Stimulated activated CD4-positive, alpha-beta T cell treated with anti-CD3 and anti-CD28 coated beads, Interleukin-12 subunit alpha, Interleukin-12 subunit beta, amount 100 ng/mL, for 4 hours (primary cell): Measurements from ENCODE around the gene LMBR1L.
"Not testable (repeated sequence)": the region's sequence is repeated elsewhere in the genome, so short reads cannot be mapped to it uniquely, and the experiment has no call there.

Experiments
- DNase-seq: peaks from one replicate; pipeline ENCODE4 v3.0.0-alpha.2; 2020

Gene LMBR1L

GRCh38 chr12:49079793-49080192 is 30.9 kb downstream of the LMBR1L start:
- DNase-seq: no peak

- DNase-seq: no peak
Observed at GRCh38 chr12:49070971-49071370, 39.7 kb downstream of the LMBR1L start.

GRCh38 chr12:49069507-49070346 is 40.9 kb downstream of the LMBR1L start, which contains the start of gene RHEBL1:
Gene RHEBL1 (minus strand): TSS chr12:49069979. CDS start chr12:49069785, 194 bp downstream.
- DNase-seq: peak; percentile 98

- DNase-seq: no peak
Observed at GRCh38 chr12:49068879-49069506, 41.7 kb downstream of the LMBR1L start.

GRCh38 chr12:49066120-49066519 is 44.5 kb downstream of the LMBR1L start:
- no peak for DNase-seq

GRCh38 chr12:49064767-49065152 is 45.9 kb downstream of the LMBR1L start:
- no peak for DNase-seq

DNA sequence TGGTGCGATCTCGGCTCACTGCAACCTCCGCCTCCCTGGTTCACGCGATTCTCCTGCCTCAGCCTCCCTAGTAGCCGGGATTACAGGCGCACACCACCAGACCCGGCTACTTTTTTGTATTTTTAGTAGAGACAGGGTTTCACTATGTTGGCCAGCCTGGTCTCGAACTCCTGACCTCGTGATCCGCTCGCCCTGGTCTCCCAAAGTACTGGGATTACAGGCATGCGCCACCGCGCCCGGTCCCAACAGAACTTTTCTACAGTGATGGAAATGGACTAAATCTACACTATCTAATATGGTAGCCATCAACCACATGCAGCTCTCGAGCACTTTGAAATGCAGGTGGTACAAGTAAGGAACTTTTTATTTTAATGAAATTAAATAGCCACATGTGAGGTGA is 48.7 kb downstream of the LMBR1L start:
- DNase-seq: not testable (repeated sequence)

- no peak for DNase-seq
Observed at GRCh38 chr12:49061157-49061650, 49.4 kb downstream of the LMBR1L start.

DNA sequence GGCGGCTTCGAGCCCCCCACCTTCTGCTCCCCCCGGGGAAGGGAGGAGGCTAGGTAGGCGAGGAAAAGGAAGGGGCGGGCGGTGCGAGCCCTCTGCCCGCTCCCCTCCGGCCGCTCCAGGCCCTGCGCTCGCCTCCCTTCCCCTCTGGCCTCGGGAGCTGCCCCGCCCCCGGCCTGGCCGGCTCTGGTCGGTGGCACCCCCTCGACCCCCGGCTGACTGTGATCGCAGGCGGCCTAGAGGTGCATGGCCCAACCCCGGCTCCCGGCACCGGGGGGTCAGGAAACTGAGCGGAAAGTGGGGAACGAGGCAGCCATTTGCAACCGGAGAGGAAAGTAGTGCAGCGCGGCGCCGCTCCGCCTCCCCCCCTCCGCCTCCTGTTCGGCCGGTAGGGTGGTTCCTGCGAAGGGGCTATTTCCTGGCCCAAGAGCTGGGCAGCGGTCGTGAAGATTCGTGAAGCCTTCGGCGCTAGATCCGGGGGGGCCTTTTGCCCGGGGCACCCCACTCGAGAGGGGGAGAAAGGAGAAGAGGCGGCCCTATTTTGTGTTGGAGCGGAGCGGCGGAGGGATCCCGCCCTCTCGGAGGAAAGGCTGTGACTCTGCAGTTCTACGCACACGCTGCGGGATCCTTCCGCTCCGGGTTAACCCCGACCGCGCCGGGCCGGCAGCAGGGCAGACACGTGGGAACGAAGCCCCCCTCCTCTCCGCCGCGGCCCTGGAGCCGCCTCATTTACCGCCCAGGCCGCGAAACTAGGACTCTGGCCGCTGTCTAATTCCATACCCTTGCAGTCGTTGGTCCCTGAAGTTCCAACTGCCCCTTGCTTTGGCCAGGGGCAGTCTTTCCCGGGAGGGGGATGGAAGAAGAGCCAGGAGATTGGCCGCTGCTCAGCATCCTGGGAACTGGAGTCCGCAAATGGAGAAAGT is 50.1 kb downstream of the LMBR1L start, which contains the start of gene KMT2D:
KMT2D (minus strand) TSS at position 558 of the 920 bp plus-strand sequence. CDS start 5,470 bp downstream, outside the sequence.
- peak; percentile 85 for DNase-seq

DNA sequence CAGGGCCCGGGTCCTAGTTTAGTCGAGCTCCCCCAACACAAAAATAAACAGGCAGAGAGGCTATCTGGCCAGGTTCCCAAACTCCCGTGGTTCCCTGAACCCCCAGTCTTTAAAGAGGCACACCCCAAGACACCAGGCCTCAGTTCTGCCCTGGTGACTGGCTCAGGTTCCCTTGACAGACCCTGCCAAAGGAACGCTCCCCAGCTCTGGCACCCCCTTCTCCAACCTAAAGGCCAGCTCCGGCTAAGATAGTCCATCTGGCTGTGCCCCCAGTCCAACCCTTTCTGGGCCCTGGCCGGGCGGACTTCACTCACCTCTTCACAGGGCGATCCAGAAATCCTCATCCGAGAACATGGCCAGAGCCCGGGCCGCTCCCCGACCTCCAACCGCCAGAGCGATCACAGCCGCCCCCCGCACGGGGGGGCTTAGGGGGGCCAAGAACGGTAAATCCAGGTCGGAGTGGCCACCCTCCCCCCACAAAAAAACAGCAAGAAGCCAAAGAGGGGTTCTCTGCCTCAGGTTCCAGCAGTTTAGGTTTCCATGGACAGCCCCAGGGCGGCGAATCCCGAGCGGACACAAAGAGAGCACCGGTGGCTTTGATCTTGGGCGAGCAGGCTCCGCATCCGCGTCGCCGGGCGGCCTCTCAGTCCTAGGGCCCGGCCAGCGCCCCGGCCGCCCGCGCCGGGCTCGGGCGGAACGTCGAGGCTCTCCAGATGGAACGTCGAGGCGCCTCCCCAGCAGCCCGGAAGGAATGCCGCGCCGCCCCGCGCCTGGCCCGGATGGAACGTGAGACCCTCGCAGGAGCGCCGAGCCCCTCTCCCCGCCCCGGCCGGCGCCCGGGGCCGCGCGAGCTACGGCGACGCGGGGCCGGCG is 51.1 kb downstream of the LMBR1L start:
- DNase-seq: peak; percentile 13

DNA sequence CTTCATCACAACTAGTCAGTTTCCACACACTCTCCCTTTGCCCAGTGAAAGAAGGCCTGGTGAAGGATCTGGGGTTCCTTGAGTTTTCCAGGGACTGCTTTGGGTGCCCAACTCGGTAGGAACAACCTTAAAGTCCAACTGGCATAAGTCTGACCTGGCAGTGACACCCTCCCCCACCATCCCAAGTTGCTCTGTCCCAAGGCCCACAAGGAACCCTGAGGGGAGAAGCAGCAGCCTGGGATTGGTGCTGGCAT is 51.7 kb downstream of the LMBR1L start:
- no peak for DNase-seq

DNA sequence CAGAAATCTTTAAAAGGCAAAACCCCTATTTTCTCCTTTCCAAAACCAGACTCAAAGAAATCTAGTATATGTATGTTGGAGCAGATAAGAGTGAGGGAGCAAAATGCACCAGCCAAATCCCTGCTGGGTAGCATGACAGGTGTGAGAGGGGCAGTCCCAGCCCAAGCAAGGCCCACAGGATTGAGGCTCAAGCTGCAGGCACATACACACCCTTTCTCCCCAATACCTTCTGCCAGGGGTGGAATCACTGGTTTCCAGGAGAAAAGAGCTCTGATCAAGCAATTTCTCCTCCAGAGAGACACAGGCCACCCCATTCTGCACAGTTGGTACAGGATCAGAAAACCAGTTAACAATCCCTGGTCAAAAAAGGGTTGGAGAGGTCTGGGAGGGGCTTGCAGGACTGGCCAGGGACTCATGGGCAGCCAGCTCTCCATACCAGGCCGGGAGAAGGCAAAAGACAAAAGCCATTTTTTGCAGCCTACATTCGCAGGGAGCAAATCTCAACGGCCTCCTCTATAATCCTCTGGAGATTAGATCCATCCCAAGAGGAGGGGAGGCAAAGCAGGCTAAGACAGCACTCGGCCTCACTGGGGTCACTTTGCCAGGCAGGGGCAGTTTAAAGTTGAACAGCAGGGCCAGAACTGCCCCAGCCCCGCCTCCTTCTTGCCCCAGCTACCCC is 52.1 kb downstream of the LMBR1L start:
- no peak for DNase-seq

DNA sequence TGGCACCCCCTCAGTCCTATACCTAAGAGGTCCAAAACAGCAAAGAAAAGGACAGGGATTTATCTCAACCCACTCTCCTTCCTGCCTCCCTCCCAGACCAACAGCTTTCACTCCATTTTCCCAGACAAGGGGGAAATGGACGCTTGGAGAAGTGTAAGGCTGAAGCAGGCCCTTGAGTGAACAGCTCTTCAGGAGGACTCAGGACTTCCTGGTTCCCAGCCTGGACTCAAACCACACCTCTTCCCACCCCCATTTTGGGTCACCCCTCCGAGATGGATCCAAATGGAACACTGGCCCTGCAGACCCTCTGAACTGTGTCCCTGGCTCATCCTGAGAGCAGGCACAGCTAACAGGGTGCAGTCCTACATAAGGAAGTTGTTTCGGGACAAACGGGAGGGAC is 52.8 kb downstream of the LMBR1L start:
- no peak for DNase-seq

DNA sequence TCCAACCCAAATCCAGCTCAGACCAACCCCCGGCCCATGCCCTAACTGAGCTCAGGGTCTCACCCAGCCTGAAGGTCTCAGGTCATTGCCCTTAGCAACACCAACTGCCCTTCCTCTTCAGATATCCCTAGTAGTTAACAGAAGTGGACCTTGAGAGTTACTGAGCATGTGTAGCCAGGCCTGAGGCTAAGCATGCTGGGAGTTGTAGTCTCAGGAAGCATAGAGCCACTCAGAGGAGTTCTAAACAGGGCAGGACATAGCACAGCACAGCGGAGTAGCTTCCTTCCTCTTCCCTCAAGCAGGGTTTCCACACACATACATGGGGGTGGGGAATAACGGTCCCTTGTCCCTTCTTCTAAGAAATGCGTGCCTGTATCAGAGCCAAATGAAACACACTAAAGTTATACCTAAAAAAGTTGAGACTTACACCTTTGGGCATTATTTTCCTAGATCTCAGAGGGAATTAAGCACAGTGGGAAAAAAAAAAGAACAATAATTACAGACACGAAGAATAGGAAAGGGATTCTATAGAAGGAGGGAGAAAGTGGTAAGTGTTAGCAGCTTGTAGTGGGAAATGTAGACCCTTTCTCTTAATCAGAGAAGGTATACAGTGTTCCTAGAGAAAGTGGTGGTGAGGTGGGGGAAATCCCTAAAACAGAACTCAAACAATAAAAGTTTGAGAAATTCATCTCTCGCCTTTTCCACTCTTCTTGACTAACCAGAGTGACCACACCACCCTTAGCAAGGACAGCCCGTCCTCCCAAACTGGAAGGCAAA is 54.5 kb downstream of the LMBR1L start:
- DNase-seq: peak; percentile 25

DNA sequence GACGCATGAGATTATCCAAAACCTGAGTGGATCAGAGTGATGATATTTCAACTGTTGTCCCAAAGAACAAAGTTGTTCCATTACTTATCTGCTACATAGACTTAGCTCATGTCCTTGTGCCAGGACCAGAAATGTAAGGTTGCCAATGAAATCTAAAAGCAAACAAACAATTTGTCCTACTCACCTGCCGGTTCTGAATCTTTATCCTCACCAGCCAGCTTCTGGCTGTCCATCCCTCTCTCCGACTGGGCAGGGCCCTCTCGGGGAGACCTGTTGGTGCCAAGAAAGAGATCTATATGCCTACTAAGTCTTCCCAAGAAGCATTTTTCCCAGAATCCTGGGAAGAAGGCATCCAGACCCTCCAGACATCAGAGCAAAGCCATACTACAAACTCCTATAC is 55.6 kb downstream of the LMBR1L start:
- no peak for DNase-seq

DNA sequence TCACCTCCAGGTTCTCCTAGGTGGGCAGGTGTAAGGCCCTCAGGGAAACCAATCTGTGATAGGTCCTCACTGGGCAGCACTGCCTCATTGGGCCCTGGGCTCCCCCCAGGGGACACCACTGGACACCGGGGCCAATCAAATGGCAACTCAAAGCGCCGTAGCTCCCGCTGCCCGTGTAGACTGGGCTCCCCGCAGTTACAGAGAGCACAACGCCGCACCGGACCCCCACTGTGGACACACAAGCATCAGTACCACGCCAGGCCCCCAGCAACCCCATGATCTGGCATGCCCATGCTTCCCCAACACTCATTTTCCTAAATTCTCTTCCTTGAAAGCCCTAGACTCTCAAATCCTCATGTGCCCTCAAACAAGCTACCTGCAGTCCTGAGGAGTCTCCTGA is 56.1 kb downstream of the LMBR1L start:
- no peak for DNase-seq

- no peak for DNase-seq
Observed at GRCh38 chr12:49054096-49054495, 56.6 kb downstream of the LMBR1L start.

- no peak for DNase-seq
Observed at GRCh38 chr12:49052451-49053208, 58.0 kb downstream of the LMBR1L start.

DNA sequence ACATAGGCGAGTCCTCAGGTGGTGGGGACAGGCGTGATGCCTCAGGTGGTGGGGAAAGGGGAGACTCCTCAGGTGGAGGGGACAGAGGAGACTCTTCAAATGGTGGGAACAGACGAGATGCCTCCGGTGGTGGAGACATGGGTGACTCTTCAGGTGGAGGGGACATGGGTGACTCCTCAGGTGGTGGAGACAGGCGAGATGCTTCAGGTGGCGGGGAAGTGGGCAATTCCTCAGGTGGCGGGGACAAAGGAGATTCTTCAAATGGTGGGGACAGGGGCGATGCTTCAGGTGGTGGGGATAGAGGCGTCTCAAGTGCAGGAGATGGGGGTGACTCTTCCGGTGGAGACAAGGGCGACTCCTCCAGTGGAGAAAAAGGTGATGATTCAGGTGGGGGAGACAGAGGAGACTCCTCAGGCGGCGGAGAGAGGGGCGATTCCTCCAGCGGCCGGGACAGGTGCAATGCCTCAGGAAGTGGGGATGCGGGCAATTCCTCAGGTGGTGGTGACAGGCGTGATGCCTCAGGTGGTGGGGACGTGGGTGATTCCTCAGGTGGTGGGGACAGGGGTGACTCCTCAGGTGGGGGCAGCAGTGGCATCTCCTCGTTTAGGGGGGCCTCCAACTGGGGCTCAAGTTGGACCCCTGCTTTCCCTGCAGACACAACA is 58.7 kb downstream of the LMBR1L start:
- DNase-seq: no peak
